Hepatocyte (in vitro differentiated cells): ENCODE data around the gene MSS51.

Source experiments
- CTCF ChIP-seq: fragments of 200-600 bp; sonication (generic); IDR thresholded peaks from 2 replicates; pipeline ENCODE4 v1.5.1; 2016; ENCODE audit warnings: antibody characterized with exemption, mild to moderate bottlenecking; ENCODE audit not compliant: poor library complexity
- EZH2 ChIP-seq: fragments of 200-600 bp; sonication (generic); IDR thresholded peaks from 2 replicates; pipeline ENCODE4 v1.6.1; 2016; ENCODE audit warnings: antibody characterized with exemption, mild to moderate bottlenecking, borderline replicate concordance
- EZH2phosphoT487 ChIP-seq: fragments of 200-600 bp; sonication (generic); IDR thresholded peaks from one replicate; pipeline ENCODE4 v1.6.1; 2018; ENCODE audit warnings: antibody characterized with exemption, mild to moderate bottlenecking, low read depth, moderate library complexity; ENCODE audit not compliant: unreplicated experiment, severe bottlenecking

- no peak for TF ChIP-seq EZH2
- TF ChIP-seq CTCF, result no peak
- no peak for TF ChIP-seq EZH2phosphoT487
Measured at GRCh38 chr10:73405556-73405955, 27.8 kb downstream of the MSS51 start.
